HEK293 (cell line): ENCODE data around the gene WWOX.

Experiments used
- CTCF ChIA-PET: fragments of 350-600 bp; formaldehyde crosslinking; extraction: SDS; loops from one replicate; lab custom pipeline; 2021; ENCODE audit warnings: antibody characterized with exemption; lab: Yijun Ruan, JAX
- POLR2A ChIA-PET: fragments of 300-600 bp; formaldehyde crosslinking; extraction: SDS; loops from one replicate; lab custom pipeline; 2020; ENCODE audit warnings: antibody characterized with exemption, inconsistent platforms; lab: Yijun Ruan, JAX
- H3K27ac ChIP-seq: fragments of 200-500 bp; sonication (Bioruptor generic); 2 replicates; pipeline ENCODE4 v1.5.1; 2014; ENCODE audit warnings: low read depth, low read length, control low read depth, inconsistent platforms; ENCODE audit errors: extremely low read depth
- H3K36me3 ChIP-seq, 2 experiments: fragments of 200-500 bp in 1 of 2; sonication (Bioruptor generic) in 1 of 2; 1 replicate in 1 of 2; 2 replicates in 1 of 2; pipeline ENCODE4 v1.5.1; 2014 to 2017; ENCODE audit warnings: inconsistent platforms in 2 of 2, low read length in 2 of 2; ENCODE audit not compliant: control insufficient read depth in 2 of 2, insufficient read depth in 1 of 2
- H3K4me1 ChIP-seq: fragments of 200-500 bp; sonication (Bioruptor generic); 2 replicates; pipeline ENCODE4 v1.5.1; 2014; ENCODE audit warnings: mild to moderate bottlenecking, low read length, inconsistent platforms; ENCODE audit not compliant: control insufficient read depth, insufficient read depth
- H3K4me3 ChIP-seq: 2 replicates; pipeline ENCODE4 v1.5.1; 2011; ENCODE audit warnings: low read depth, mild to moderate bottlenecking, control low read depth, low read length, moderate library complexity
- H3K9me3 ChIP-seq: fragments of 200-500 bp; sonication (Bioruptor generic); 2 replicates; pipeline ENCODE4 v1.5.1; 2014; ENCODE audit warnings: low read depth, low read length, inconsistent platforms; ENCODE audit not compliant: control insufficient read depth, insufficient read depth
- GLI2 ChIP-seq: fragments of 450-650 bp; formaldehyde crosslinking; IDR thresholded peaks from 2 replicates; pipeline ENCODE4; 2017; ENCODE audit warnings: missing biosample characterization, missing genetic modification characterization, low read depth, borderline replicate concordance
- IKZF3 ChIP-seq: fragments of 450-650 bp; IDR thresholded peaks from 2 replicates; pipeline ENCODE4 v1.5.0; 2018; ENCODE audit warnings: missing biosample characterization, mild to moderate bottlenecking, missing genetic modification characterization, moderate library complexity
- KLF16 ChIP-seq: fragments of 450-650 bp; formaldehyde crosslinking; IDR thresholded peaks from 2 replicates; pipeline ENCODE4 v1.5.1; 2017; ENCODE audit warnings: missing biosample characterization, missing genetic modification characterization
- ZBTB10 ChIP-seq: fragments of 450-650 bp; formaldehyde crosslinking; IDR thresholded peaks from 2 replicates; pipeline ENCODE4 v1.5.1; 2016; ENCODE audit warnings: missing biosample characterization, missing genetic modification characterization
- ZIC2 ChIP-seq: fragments of 450-650 bp; formaldehyde crosslinking; IDR thresholded peaks from 2 replicates; pipeline ENCODE4 v1.5.1; 2016; ENCODE audit warnings: missing biosample characterization, missing genetic modification characterization
- ZNF138 ChIP-seq: fragments of 450-650 bp; formaldehyde crosslinking; IDR thresholded peaks from 2 replicates; pipeline ENCODE4 v1.5.1; 2016; ENCODE audit warnings: missing biosample characterization, missing genetic modification characterization, borderline replicate concordance
- ZNF146 ChIP-seq: fragments of 450-650 bp; formaldehyde crosslinking; IDR thresholded peaks from 2 replicates; pipeline ENCODE4 v1.5.1; 2016; ENCODE audit warnings: missing biosample characterization, missing genetic modification characterization
- ZNF148 ChIP-seq: fragments of 450-650 bp; formaldehyde crosslinking; IDR thresholded peaks from 2 replicates; pipeline ENCODE4 v1.5.0; 2017; ENCODE audit warnings: missing biosample characterization, missing genetic modification characterization, borderline replicate concordance
- ZNF19 ChIP-seq: fragments of 450-650 bp; formaldehyde crosslinking; IDR thresholded peaks from 2 replicates; pipeline ENCODE4; 2016; ENCODE audit warnings: missing biosample characterization, missing genetic modification characterization, low read depth
- ZNF211 ChIP-seq: fragments of 450-650 bp; formaldehyde crosslinking; IDR thresholded peaks from 2 replicates; pipeline ENCODE4 v1.5.1; 2016; ENCODE audit warnings: low read depth, missing biosample characterization, missing genetic modification characterization
- ZNF23 ChIP-seq: fragments of 450-650 bp; formaldehyde crosslinking; IDR thresholded peaks from 2 replicates; pipeline ENCODE4 v1.5.1; 2016; ENCODE audit warnings: missing biosample characterization, missing genetic modification characterization, borderline replicate concordance
- ZNF274 ChIP-seq, 2 experiments: fragments of 200-500 bp in 1 of 2; fragments of 450-650 bp in 1 of 2; sonication (Bioruptor generic) in 1 of 2; formaldehyde crosslinking in 1 of 2; IDR thresholded peaks; 2 replicates each; pipeline versions ENCODE4 v1.5.1 to v1.6.1; 2014 to 2016; ENCODE audit warnings: borderline replicate concordance in 1 of 2, inconsistent platforms in 1 of 2, low read length in 1 of 2, missing biosample characterization in 1 of 2, missing genetic modification characterization in 1 of 2
- ZNF280C ChIP-seq: fragments of 450-650 bp; formaldehyde crosslinking; IDR thresholded peaks from 2 replicates; pipeline ENCODE4 v1.5.1; 2016; ENCODE audit warnings: missing biosample characterization, missing genetic modification characterization
- ZNF449 ChIP-seq: fragments of 450-650 bp; formaldehyde crosslinking; IDR thresholded peaks from 2 replicates; pipeline ENCODE4 v1.5.1; 2017; ENCODE audit warnings: missing biosample characterization, mild to moderate bottlenecking, missing genetic modification characterization, moderate library complexity
- ZNF600 ChIP-seq: fragments of 450-650 bp; formaldehyde crosslinking; IDR thresholded peaks from 2 replicates; pipeline ENCODE4 v1.5.1; 2016; ENCODE audit warnings: missing biosample characterization, missing genetic modification characterization
- ZNF692 ChIP-seq: fragments of 450-650 bp; formaldehyde crosslinking; IDR thresholded peaks from 2 replicates; pipeline ENCODE4 v1.5.1; 2016; ENCODE audit warnings: missing biosample characterization, missing genetic modification characterization
- ZNF776 ChIP-seq: fragments of 450-650 bp; formaldehyde crosslinking; IDR thresholded peaks from 2 replicates; pipeline ENCODE4 v1.5.0; 2017; ENCODE audit warnings: missing biosample characterization, missing genetic modification characterization, borderline replicate concordance
- ZNF785 ChIP-seq: fragments of 450-650 bp; formaldehyde crosslinking; IDR thresholded peaks from 2 replicates; pipeline ENCODE4 v1.5.1; 2016; ENCODE audit warnings: missing biosample characterization, missing genetic modification characterization
- TF ChIP-seq, protein P1 (sequence below): fragments of 450-650 bp; formaldehyde crosslinking; IDR thresholded peaks from 2 replicates; pipeline ENCODE4 v1.5.1; 2016; ENCODE audit warnings: missing biosample characterization, missing genetic modification characterization

WWOX gene

DNA sequence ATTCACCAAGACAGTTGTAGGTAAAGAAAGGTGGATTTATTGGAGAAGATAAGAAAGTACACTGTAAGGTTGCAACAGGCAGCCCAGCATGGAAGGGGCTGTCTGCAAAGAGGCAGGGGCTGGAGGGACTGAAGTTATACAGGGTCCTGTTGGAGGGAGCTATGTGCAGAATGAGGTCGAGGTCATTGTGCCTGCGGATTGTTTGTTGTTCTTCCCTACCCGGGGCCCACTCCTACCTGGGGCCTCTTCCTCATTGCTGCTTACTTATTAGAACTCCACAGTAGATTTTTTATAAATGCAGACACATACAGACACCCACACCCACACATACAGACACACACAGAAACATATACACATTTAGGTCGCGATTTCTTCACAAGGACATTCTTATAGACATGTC, 1034.8 kb downstream of the WWOX start (continued):
- TF ChIP-seq ZIC2 (tag by site-specific recombination) = no peak
- TF ChIP-seq IKZF3 (tag by site-specific recombination) = no peak
- TF ChIP-seq ZNF449 = no peak
- no peak for TF ChIP-seq ZBTB10 (tag by site-specific recombination)
- no peak for TF ChIP-seq ZNF600 (tag by site-specific recombination)

DNA sequence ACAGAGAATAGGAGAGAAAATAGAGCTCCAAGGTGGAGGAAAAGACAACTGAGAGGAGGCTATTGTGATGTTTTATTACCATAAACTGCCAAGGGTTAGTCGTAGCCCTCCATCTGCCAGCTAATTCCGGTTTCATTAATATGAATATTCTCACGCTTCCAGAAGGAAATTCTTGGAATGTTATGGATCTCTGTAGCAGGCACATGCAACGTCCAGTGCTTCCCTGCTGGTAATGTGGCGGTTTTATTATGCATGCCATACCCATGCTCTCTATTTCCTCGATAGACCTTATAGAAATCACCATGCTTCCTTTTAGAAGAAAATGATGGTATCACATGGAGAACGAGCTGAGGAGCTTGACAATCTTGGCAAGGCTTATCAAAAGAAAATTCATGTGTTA, 1037.5 kb downstream of the WWOX start:
- no peaks in the 10 kb centered on the region for H3K4me1 ChIP-seq
- H3K9me3 ChIP-seq = no peaks in the 10 kb centered on the region
- TF ChIP-seq ZNF148 (tag by site-specific recombination) = no peak
- no peak for TF ChIP-seq GLI2
- no peak for TF ChIP-seq ZNF785 (tag by site-specific recombination)
- TF ChIP-seq, protein P1, sequence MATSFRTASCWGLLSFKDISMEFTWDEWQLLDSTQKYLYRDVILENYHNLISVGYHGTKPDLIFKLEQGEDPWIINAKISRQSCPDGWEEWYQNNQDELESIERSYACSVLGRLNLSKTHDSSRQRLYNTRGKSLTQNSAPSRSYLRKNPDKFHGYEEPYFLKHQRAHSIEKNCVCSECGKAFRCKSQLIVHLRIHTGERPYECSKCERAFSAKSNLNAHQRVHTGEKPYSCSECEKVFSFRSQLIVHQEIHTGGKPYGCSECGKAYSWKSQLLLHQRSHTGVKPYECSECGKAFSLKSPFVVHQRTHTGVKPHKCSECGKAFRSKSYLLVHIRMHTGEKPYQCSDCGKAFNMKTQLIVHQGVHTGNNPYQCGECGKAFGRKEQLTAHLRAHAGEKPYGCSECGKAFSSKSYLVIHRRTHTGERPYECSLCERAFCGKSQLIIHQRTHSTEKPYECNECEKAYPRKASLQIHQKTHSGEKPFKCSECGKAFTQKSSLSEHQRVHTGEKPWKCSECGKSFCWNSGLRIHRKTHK (tag by site-specific recombination) = no peak
- no peak for TF ChIP-seq KLF16 (tag by site-specific recombination)
- no peak overlapping the region for H3K4me3 ChIP-seq
- CTCF ChIA-PET = interaction anchor here (0.7 kb wide), 1 partner anchor 907 kb away, joined by 3 read pairs; no protein-coding TSS in a partner anchor
- POLR2A ChIA-PET = no interaction called here
- no peaks in the 10 kb centered on the region for H3K36me3 ChIP-seq
- H3K27ac ChIP-seq = no peak overlapping the region

DNA sequence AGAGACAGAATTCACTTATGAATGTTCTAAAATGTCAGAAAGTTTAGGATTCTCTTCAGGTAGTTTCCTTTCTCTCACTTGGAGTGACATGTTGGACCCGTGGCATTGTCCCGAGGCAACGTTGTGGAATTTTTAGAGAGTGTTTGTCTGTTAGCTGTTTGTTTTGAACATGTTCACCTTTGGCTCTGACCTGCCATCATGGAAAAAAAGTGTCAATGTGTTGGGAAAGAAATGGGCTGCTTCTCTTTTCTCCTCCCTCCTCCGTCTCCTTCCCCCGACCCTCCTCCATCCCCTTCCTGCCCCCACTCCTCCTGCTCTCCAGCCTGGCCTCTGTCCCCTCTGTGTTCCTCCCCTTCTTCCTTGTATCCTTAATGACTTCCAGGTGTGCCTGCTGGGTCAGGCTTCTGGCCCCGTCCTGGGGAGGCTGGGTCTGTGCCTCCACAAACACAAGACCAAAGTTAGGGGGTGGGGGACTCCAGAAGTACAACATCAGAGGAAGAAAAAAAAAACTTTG, 1038.0 kb downstream of the WWOX start:
- TF ChIP-seq ZNF138 (tag by site-specific recombination) (no peak), ZNF146 (tag by site-specific recombination) (no peak), ZNF692 (tag by site-specific recombination) (no peak), ZNF211 (no peak), ZNF280C (tag by site-specific recombination) (no peak), ZNF274 (IDR thresholded peaks at IDR 0.05; ENCODE audit: low read length) (no peak), ZNF274 (tag by site-specific recombination; IDR thresholded peaks at IDR 0.05; ENCODE audit: borderline replicate concordance) (no peak), ZNF776 (tag by site-specific recombination) (no peak), ZNF23 (no peak), ZNF19 (tag by site-specific recombination) (no peak)
- H3K9me3 ChIP-seq = no peaks in the 10 kb centered on the region
- H3K36me3 ChIP-seq = no peaks in the 10 kb centered on the region
- POLR2A ChIA-PET = no interaction called here
- no peak overlapping the region for H3K4me3 ChIP-seq
- CTCF ChIA-PET = interaction anchor here (0.7 kb wide), 1 partner anchor 907 kb away, joined by 3 read pairs; no protein-coding TSS in a partner anchor
- H3K27ac ChIP-seq = no peak overlapping the region
- no peaks in the 10 kb centered on the region for H3K4me1 ChIP-seq
